GM23338 (cell line): Measurements from ENCODE around the gene PKD1. TPM values are rescaled to one million over a fixed set of nuclear protein-coding genes. Genes with fewer than 3 reads are reported as not detected.

Experiments
- ATAC-seq: fragments of 200-7000 bp; cut with Tn5 transposase; 3 replicates; pipeline ENCODE4 v1.9.1; 2020
- DNase-seq: peaks from one replicate; pipeline ENCODE4 v3.0.0-alpha.2; 2015; ENCODE audit warnings: low spot score
- H2AFZ ChIP-seq: fragments of 200-600 bp; sonication (generic); 2 replicates; pipeline ENCODE4 v1.8.0; 2016; ENCODE audit warnings: antibody characterized with exemption, mild to moderate bottlenecking, moderate library complexity
- H3F3A ChIP-seq: fragments of 200-600 bp; sonication (generic); replicated peaks from 2 replicates; pipeline ENCODE4 v1.8.0; 2017; ENCODE audit warnings: antibody characterized with exemption, mixed run types, low read depth
- H3K27ac ChIP-seq: fragments of 200-600 bp; sonication (generic); 2 replicates; pipeline ENCODE4 v1.6.1; 2016; ENCODE audit warnings: low read depth
- H3K27me3 ChIP-seq: fragments of 200-600 bp; sonication (generic); 2 replicates; pipeline ENCODE4 v1.8.0; 2016; ENCODE audit warnings: mild to moderate bottlenecking, mixed run types, moderate library complexity; ENCODE audit not compliant: insufficient read depth
- H3K36me3 ChIP-seq: fragments of 200-600 bp; sonication (generic); 2 replicates; pipeline ENCODE4 v1.8.0; 2016; ENCODE audit warnings: mild to moderate bottlenecking; ENCODE audit not compliant: insufficient read depth
- H3K4me1 ChIP-seq: fragments of 200-600 bp; sonication (generic); 2 replicates; pipeline ENCODE4 v1.8.0; 2016; ENCODE audit warnings: mild to moderate bottlenecking, moderate library complexity; ENCODE audit not compliant: insufficient read depth
- H3K4me2 ChIP-seq: fragments of 200-600 bp; sonication (generic); 2 replicates; pipeline ENCODE4 v1.7.1; 2017; ENCODE audit warnings: mixed run types
- H3K4me3 ChIP-seq: fragments of 200-600 bp; sonication (generic); 2 replicates; pipeline ENCODE4 v1.6.1; 2016; ENCODE audit warnings: mixed run types
- H3K79me2 ChIP-seq: fragments of 200-600 bp; sonication (generic); replicated peaks from 2 replicates; pipeline ENCODE4 v1.8.0; 2017; ENCODE audit warnings: mild to moderate bottlenecking; ENCODE audit not compliant: insufficient read depth
- H3K9me2 ChIP-seq: fragments of 200-600 bp; sonication (generic); 2 replicates; pipeline ENCODE4 v1.8.0; 2017; ENCODE audit not compliant: insufficient read depth
- H4K20me1 ChIP-seq: fragments of 200-600 bp; sonication (generic); replicated peaks from 2 replicates; pipeline ENCODE4 v1.8.0; 2017; ENCODE audit warnings: mild to moderate bottlenecking; ENCODE audit not compliant: insufficient read depth
- H3K27ac Mint-ChIP-seq: 2 replicates; pipeline ENCODE4 v1.8.0; 2020; ENCODE audit warnings: inconsistent platforms, mild to moderate bottlenecking, moderate library complexity, mixed read lengths
- H3K27me3 Mint-ChIP-seq: 3 replicates; pipeline ENCODE4 v1.8.0; 2022; ENCODE audit warnings: low read depth, mild to moderate bottlenecking, moderate library complexity, mixed read lengths, inconsistent platforms; ENCODE audit not compliant: insufficient read depth, poor library complexity
- H3K36me3 Mint-ChIP-seq: 3 replicates; pipeline ENCODE4 v1.8.0; 2021; ENCODE audit warnings: low read depth, mild to moderate bottlenecking, inconsistent platforms, moderate library complexity, mixed read lengths
- H3K4me1 Mint-ChIP-seq: 3 replicates; pipeline ENCODE4 v1.8.0; 2020; ENCODE audit warnings: mild to moderate bottlenecking, inconsistent platforms, mixed read lengths
- H3K4me3 Mint-ChIP-seq: 3 replicates; pipeline ENCODE4 v1.8.0; 2021; ENCODE audit warnings: moderate library complexity, mild to moderate bottlenecking, inconsistent platforms, mixed read lengths
- H3K9me3 Mint-ChIP-seq: 3 replicates; pipeline ENCODE4 v1.8.0; 2020; ENCODE audit warnings: moderate library complexity, mild to moderate bottlenecking, inconsistent platforms, mixed read lengths
- EZH2phosphoT487 ChIP-seq: fragments of 200-600 bp; sonication (generic); IDR thresholded peaks from one replicate; pipeline ENCODE4 v1.8.1; 2018; ENCODE audit warnings: antibody characterized with exemption; ENCODE audit not compliant: unreplicated experiment
- NANOG ChIP-seq: IDR thresholded peaks from 2 replicates; pipeline ENCODE4 v1.6.1; 2016; ENCODE audit warnings: antibody characterized with exemption, borderline replicate concordance
- POLR2AphosphoS5 ChIP-seq: IDR thresholded peaks from 2 replicates; pipeline ENCODE4 v1.6.1; 2016; ENCODE audit warnings: antibody characterized with exemption, low read depth
- STAT1 ChIP-seq: IDR thresholded peaks from one replicate; pipeline ENCODE4 v1.6.1; 2016; ENCODE audit warnings: antibody characterized with exemption; ENCODE audit not compliant: unreplicated experiment
- polyA plus RNA-seq: library from polyadenylated mRNA; unstranded; fragments of >200 nt; fragmentation: Nextera tagmentation; extraction: Ambion mirVana; gene quantifications from 2 replicates; pipeline ENCODE4 v1.2.1, GENCODE V29; 2016
- total RNA-seq: library from RNA; depleted of rRNA; stranded (reverse); fragments of >200 nt; shearing (Covaris generic); gene quantifications from 2 replicates; pipeline ENCODE4 v1.2.3, GENCODE V29; 2014
- TF ChIP-seq, protein P1 (sequence below): fragments of 250-450 bp; sonication (Bioruptor Pico); IDR thresholded peaks from 2 replicates; pipeline ENCODE4 v1.5.0; 2020; ENCODE audit warnings: mild to moderate bottlenecking, moderate library complexity

The PKD1 gene
- total and polyA plus RNA-seq, 2 experiments from 2014 or later = 21.1 to 107 TPM

DNA sequence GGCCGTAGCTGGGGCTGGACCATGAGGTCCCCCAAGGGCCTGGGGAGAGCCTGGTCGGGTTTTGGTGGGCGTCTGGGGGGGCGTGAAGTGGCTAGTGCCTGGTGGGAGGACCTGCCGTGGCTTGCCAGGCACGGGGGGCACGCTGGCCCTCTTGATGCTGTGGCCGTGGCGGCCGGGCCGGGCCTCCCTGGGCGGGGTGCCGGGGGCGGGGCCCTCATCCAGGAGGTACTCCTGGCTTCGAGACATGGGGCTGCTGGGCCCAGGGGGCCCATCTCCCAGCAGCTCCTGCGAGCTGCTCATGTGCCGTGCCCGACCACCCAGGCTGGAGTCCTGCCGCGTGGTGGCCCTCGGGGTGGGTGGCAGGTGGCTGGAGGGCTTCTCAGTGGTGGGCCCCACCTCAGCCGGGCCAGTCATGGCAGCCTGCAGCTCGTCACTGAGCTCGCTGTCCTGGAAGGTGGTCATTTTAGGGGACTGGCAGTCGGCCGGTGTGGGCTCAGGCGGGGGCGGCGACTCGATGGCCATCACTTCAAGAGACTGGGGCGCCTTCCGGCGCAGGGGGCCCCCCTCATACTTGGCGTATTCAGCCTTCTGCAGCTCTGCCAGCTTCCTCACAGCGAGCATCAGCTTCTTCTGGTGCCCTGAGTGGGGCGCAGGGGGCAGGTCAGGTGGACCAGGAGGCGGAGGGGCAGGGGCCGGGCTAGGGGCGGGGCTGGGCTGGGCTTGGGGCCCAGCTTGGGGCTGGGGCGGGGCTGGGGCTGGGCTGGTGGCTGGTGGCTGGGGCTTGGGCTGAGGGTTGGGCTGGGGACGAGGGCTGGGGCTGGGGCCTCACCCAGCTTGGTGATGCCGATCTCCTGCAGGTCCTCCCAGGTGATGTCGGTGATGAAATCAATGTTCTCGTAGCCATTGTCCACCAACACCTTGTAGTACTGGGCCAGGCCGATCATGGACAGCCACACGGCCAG lies 45.5 kb upstream of the PKD1 start:
- peaks cover 21% of the 10 kb centered on the region for H3K27me3 Mint-ChIP-seq
- H4K20me1 ChIP-seq = no peaks in the 10 kb centered on the region; the same call in 1 of the 2 replicates
- H3K27ac Mint-ChIP-seq = no peak overlapping the region
- H3K4me2 ChIP-seq = no peak overlapping the region
- H3K4me3 ChIP-seq = no peak overlapping the region
- H3K36me3 Mint-ChIP-seq = peaks cover 5% of the 10 kb centered on the region
- peaks cover 6% of the 10 kb centered on the region for H3K4me1 Mint-ChIP-seq
- ATAC-seq = peak; percentile 38
- peak; percentile 51 for DNase-seq
- H3K4me1 ChIP-seq = no peaks in the 10 kb centered on the region
- TF ChIP-seq, protein P1, sequence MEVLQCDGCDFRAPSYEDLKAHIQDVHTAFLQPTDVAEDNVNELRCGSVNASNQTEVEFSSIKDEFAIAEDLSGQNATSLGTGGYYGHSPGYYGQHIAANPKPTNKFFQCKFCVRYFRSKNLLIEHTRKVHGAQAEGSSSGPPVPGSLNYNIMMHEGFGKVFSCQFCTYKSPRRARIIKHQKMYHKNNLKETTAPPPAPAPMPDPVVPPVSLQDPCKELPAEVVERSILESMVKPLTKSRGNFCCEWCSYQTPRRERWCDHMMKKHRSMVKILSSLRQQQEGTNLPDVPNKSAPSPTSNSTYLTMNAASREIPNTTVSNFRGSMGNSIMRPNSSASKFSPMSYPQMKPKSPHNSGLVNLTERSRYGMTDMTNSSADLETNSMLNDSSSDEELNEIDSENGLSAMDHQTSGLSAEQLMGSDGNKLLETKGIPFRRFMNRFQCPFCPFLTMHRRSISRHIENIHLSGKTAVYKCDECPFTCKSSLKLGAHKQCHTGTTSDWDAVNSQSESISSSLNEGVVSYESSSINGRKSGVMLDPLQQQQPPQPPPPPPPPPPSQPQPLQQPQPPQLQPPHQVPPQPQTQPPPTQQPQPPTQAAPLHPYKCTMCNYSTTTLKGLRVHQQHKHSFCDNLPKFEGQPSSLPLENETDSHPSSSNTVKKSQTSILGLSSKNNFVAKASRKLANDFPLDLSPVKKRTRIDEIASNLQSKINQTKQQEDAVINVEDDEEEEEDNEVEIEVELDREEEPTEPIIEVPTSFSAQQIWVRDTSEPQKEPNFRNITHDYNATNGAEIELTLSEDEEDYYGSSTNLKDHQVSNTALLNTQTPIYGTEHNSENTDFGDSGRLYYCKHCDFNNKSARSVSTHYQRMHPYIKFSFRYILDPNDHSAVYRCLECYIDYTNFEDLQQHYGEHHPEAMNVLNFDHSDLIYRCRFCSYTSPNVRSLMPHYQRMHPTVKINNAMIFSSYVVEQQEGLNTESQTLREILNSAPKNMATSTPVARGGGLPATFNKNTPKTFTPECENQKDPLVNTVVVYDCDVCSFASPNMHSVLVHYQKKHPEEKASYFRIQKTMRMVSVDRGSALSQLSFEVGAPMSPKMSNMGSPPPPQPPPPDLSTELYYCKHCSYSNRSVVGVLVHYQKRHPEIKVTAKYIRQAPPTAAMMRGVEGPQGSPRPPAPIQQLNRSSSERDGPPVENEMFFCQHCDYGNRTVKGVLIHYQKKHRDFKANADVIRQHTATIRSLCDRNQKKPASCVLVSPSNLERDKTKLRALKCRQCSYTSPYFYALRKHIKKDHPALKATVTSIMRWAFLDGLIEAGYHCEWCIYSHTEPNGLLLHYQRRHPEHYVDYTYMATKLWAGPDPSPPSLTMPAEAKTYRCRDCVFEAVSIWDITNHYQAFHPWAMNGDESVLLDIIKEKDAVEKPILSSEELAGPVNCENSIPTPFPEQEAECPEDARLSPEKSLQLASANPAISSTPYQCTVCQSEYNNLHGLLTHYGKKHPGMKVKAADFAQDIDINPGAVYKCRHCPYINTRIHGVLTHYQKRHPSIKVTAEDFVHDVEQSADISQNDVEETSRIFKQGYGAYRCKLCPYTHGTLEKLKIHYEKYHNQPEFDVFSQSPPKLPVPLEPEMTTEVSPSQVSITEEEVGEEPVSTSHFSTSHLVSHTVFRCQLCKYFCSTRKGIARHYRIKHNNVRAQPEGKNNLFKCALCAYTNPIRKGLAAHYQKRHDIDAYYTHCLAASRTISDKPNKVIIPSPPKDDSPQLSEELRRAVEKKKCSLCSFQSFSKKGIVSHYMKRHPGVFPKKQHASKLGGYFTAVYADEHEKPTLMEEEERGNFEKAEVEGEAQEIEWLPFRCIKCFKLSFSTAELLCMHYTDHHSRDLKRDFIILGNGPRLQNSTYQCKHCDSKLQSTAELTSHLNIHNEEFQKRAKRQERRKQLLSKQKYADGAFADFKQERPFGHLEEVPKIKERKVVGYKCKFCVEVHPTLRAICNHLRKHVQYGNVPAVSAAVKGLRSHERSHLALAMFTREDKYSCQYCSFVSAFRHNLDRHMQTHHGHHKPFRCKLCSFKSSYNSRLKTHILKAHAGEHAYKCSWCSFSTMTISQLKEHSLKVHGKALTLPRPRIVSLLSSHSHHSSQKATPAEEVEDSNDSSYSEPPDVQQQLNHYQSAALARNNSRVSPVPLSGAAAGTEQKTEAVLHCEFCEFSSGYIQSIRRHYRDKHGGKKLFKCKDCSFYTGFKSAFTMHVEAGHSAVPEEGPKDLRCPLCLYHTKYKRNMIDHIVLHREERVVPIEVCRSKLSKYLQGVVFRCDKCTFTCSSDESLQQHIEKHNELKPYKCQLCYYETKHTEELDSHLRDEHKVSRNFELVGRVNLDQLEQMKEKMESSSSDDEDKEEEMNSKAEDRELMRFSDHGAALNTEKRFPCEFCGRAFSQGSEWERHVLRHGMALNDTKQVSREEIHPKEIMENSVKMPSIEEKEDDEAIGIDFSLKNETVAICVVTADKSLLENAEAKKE (CRISPR knock-in tag) = no peak
- no peak for TF ChIP-seq NANOG
- no peak for TF ChIP-seq EZH2phosphoT487
- TF ChIP-seq STAT1 = no peak
- TF ChIP-seq POLR2AphosphoS5 = no peak
- H3K27ac ChIP-seq = no peak overlapping the region
- no peaks in the 10 kb centered on the region for H3K79me2 ChIP-seq
- H3K27me3 ChIP-seq = no peaks in the 10 kb centered on the region
- H3K9me2 ChIP-seq = no peaks in the 10 kb centered on the region
- H3F3A ChIP-seq = 0 out of 2 replicates have a peak, but pooled peaks cover 10% of the 10 kb centered on the region
- H3K36me3 ChIP-seq = no peaks in the 10 kb centered on the region
- H3K9me3 Mint-ChIP-seq = no peaks in the 10 kb centered on the region
- H2AFZ ChIP-seq = no peak overlapping the region
- H3K4me3 Mint-ChIP-seq = no peak overlapping the region
